Left colon (tissue), 2 donors: ENCODE data around the gene TMEM150B. TPM values are rescaled to one million over a fixed set of nuclear protein-coding genes. Genes with fewer than 3 reads are reported as not detected.

ENCODE experiments used
- ATAC-seq: fragments of 200-7000 bp; cut with Tn5 transposase; one replicate; pipeline ENCODE4 v1.9.1; 2020; ENCODE audit warnings: mild to moderate bottlenecking, moderate library complexity
- DNase-seq, 2 donors: peaks; one replicate each; pipeline ENCODE4 v3.0.0-alpha.2; 2020
- intact Hi-C, 2 donors: fragments of 100-400 bp; cut with DNase I in 1 of 2; cut with micrococcal nuclease in 1 of 2; formaldehyde crosslinking; loops; one replicate each; pipeline versions ENCODE4 v1.11.2 to v1.14.0; 2022; cut with DNase I, micrococcal nuclease
- long read RNA-seq: library from polyadenylated mRNA; unstranded; transcript quantifications from one replicate; pipeline ENCODE4 v2.0.0, GENCODE V29; 2021
- total RNA-seq, 2 donors: library from RNA; stranded (reverse); fragmentation: NEBNext Ultra II Directional; extraction: Animal tissue kit (Norgen Biotek cat#: 25700); gene quantifications; one replicate each; pipeline ENCODE4 v1.2.1, GENCODE V29; 2021
- donor health status: DM: no; HTN: no; CAD: no.
- donor health status: DM: yes; HTN: yes; CAD: no.

Gene TMEM150B, protein sequence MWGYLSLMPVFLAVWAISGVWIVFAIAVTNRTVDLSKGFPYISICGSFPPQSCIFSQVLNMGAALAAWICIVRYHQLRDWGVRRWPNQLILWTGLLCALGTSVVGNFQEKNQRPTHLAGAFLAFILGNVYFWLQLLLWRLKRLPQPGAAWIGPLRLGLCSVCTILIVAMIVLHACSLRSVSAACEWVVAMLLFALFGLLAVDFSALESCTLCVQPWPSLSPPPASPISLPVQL
- total RNA-seq, result 10 to 100 TPM; 50.2 to 54.6 TPM
- long read RNA-seq, partial matches to known transcripts, result 0 of 2 reads
- long read RNA-seq, other reads (novel, unspliced or antisense), result 2 of 2 reads

GRCh38 chr19:55325172-55325571 lies at the start of gene TMEM150B:
TMEM150B (minus strand) TSS chr19:55325341; CDS start chr19:55321036, 4,305 bp downstream.
- no peak for DNase-seq
- intact Hi-C loops, result no loop called here
- no peak for ATAC-seq

- intact Hi-C loops, result loop anchor here in 1 of 2 donors (10.0 kb wide), 1 partner anchor 69 kb away; no protein-coding TSS in a partner anchor
- no peak for DNase-seq
- ATAC-seq, result peak; percentile 2
Measured at GRCh38 chr19:55373993-55374757, 49.0 kb upstream of the TMEM150B start.

- intact Hi-C loops, result loop anchor here in 1 of 2 donors (10.0 kb wide), 1 partner anchor 69 kb away; no protein-coding TSS in a partner anchor
- DNase-seq (no peak), ATAC-seq (no peak)
Measured at GRCh38 chr19:55373306-55373992, 48.3 kb upstream of the TMEM150B start.

DNA sequence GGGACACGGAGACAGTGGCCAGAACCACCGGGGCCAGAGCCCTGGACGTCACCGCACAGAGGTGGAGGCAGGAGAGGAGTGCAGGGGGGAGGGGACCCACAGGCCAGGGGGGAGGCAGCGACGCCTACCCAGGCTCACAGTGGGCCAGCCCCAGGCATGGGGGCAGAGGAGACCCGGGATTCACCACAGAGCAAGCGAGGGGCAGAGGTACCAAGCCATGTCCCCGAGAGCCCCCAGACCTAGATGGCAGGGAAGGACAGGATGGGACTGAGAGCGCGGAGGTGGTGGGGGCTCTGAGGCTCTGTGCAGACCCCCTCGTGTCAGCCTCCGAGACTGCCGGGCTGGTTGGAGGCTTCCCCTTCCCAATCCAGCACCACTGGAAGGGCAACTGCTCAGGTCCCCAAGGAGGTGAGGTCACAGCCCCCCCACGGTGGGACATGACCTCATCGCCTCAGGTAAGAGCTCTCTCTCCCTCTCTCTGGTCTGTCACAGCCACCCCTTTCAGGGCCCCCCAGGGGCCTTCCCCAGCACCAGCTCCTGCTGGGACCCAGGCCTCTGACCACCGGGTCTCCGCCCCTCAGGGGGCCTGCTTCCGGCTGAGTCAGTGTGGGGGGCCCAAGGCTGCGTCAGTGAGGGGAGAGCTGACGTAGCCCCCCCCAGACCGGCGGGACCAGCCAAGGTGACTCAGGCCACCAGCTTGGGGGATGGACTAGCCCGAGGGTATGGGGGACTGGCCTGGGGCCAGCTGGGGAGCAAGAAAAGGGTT lies 47.4 kb upstream of the TMEM150B start:
- ATAC-seq (no peak), DNase-seq (no peak)
- intact Hi-C loops, result loop anchor here in 1 of 2 donors (10.0 kb wide), 1 partner anchor 68 kb away; no protein-coding TSS in a partner anchor

DNA sequence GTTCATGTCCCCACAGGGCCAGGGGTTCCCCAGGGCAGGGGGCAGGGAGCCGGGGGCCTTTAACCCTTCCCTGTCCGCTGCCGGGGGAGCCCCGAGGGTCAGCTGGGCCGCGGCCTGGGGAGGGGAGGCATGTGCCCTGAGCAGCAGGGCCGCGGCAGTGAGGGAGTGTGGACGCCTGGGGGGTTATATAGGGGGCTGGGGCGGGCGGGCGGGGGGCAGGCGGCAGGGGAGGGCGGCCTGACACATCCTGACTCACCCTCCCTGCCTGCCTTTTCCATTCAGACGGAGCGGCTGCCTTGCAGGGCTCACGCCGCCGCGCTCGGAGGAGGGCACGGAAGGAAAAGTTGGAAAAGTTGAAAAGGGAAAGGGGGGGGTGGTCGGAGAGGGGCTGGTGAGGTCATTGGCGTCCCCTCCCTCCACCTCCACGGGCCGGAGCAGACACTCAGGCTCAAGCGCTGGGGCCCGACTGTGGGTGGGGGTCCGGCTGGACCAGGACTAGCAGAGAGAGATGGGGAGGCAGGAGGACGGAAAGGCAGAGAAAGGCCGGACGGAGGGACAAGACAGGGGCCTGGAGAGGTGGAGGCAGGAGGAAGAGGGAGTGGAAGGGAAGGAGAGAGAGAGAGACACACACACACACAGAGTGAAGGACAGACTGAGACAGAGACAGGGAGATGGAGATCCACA lies 45.3 kb upstream of the TMEM150B start, which contains the start of gene IL11:
Gene IL11 (minus strand): TSS at position 159 of the 684 bp plus-strand sequence. CDS start 153 bp downstream, at position 6.
- DNase-seq (no peak), ATAC-seq (no peak)
- intact Hi-C loops, result loop anchor here in 1 of 2 donors (10.0 kb wide), 1 partner anchor 66 kb away; no protein-coding TSS in a partner anchor

- DNase-seq, result no peak
- no peak for ATAC-seq
- intact Hi-C loops, result loop anchor here in 1 of 2 donors (10.0 kb wide), 1 partner anchor 65 kb away; no protein-coding TSS in a partner anchor
Measured at GRCh38 chr19:55369653-55370304, 44.6 kb upstream of the TMEM150B start.

DNA sequence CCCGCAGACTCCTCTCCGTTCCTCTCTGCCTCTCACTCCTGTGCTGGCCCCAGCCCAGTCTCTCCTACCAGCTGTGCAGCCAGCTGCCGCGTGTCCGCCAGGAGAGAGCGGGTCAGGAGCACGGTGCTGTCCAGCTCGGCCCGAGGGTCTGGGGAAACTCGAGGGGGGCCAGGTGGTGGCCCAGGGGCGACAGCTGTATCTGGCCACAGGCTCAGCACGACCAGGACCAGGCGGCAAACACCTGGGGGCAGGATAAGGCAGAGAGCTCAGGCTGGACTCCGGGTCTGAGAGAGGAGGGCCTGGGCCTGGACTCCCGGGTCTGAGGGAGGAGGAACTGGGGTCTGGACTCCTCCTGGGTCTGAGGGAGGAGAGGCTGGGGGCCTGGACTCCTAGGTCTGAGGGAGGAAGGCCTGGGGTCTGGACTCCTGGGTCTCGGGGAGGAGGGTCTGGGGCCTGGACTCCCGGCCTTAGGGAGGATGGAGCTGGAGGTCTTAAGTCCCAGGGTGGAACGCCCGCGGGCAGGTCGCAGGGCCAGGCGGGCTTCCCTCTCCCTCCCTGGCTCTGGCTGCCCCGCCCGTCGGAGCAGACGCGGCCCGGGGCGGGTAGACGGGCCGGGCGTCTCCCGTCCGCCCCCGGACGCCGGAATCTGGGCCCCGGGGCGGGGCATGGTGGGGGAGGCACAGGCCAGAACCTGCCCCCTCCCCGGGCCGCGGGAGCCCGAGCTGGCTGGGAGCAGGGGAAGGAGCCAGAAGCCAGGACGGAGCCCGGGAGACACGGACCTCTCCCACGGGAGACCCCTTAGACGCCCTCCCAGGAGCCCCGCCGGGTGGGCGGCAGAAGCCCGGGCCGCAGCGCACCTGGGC lies 43.8 kb upstream of the TMEM150B start:
- peak; percentile 59 for ATAC-seq
- intact Hi-C loops, result no loop called here
- DNase-seq, result no peak

- no peak for ATAC-seq
- intact Hi-C loops, result no loop called here
- no peak for DNase-seq
Measured at GRCh38 chr19:55368106-55368505, 43.0 kb upstream of the TMEM150B start.

GRCh38 chr19:55366790-55367189 lies 41.6 kb upstream of the TMEM150B start:
- ATAC-seq (no peak), DNase-seq (no peak)
- intact Hi-C loops, result no loop called here

DNA sequence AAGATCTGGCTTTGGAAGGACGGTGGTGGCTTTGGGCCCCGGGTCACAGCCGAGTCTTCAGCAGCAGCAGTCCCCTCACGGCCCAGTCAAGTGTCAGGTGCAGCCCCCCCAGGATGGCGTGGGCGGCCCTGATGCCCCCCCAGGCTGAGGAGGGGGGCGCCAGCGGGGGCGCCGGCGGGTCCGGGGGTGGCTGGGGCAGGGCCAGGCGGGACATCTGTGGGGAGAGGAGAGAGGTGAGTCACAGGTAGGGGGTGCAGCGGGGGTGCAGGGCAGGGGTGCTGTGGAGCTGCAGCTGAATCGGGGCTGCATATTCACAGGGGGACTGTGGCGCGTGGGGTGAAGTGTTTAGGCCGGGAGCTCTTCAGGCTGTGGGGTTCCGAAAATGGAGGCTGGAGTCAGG lies 40.8 kb upstream of the TMEM150B start:
- ATAC-seq, result no peak
- intact Hi-C loops, result no loop called here
- DNase-seq, result no peak

DNA sequence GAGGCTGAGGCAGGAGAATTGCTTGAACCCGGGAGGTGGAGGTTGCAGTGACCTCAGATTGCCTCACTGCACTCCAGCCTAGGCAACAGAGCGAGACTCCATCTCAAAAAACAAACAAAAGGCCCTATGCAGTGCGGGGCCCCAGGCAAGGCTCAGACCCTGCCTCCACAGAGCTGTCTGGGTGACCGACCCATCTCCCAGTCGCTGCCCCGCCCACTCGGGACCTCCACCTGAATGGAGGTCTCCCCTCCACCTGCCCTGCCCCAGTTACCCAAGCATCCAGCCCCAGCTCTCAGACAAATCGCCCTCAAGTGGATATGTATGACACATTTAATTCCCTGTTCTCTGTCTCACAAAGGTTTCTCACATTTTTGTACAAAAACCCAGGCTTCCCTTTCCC lies 40.1 kb upstream of the TMEM150B start:
- intact Hi-C loops, result no loop called here
- no peak for DNase-seq
- ATAC-seq, result no peak

- DNase-seq (no peak), ATAC-seq (no peak)
- intact Hi-C loops, result no loop called here
Measured at GRCh38 chr19:55362990-55363716, 38.0 kb upstream of the TMEM150B start, which contains the start of gene GARIN5B. GARIN5B (minus strand) TSS chr19:55363260; CDS start chr19:55363066, 194 bp downstream.

- intact Hi-C loops, result no loop called here
- DNase-seq (no peak), ATAC-seq (no peak)
Measured at GRCh38 chr19:55362174-55362989, 37.2 kb upstream of the TMEM150B start.

- no peak for DNase-seq
- intact Hi-C loops, result no loop called here
- ATAC-seq, result no peak
Measured at GRCh38 chr19:55360902-55361301, 35.8 kb upstream of the TMEM150B start.
